ENCODE data around the gene ANKRD31. TPM values are rescaled to one million over a fixed set of nuclear protein-coding genes. Genes with fewer than 3 reads are reported as not detected.
"Not testable (repeated sequence)": the region's sequence is repeated elsewhere in the genome, so short reads cannot be mapped to it uniquely, and the experiment has no call there.

ANKRD31 gene
- total RNA-seq, 1 experiment from 2014 or later, result 0.66 TPM

- no peaks in the 10 kb centered on the region for H3K9me3 Mint-ChIP-seq (ENCODE audit: unreplicated experiment)
- H3K36me3 Mint-ChIP-seq (ENCODE audit: insufficient read depth, unreplicated experiment), result peaks cover 7% of the 10 kb centered on the region
- H3K36me3 ChIP-seq (ENCODE audit: control insufficient read depth, insufficient read depth, low read length), result no peaks in the 10 kb centered on the region
- H3K4me3 Mint-ChIP-seq (ENCODE audit: unreplicated experiment), result no peak overlapping the region
- H3K4me1 Mint-ChIP-seq (ENCODE audit: low read depth, unreplicated experiment), result peaks cover 17% of the 10 kb centered on the region
- peaks cover 18% of the 10 kb centered on the region for H3K4me1 ChIP-seq
- H3K27me3 ChIP-seq (replicated peaks; ENCODE audit: control insufficient read depth, insufficient read depth, low read length), result no peaks in the 10 kb centered on the region
- H3K4me3 ChIP-seq (ENCODE audit: low read depth, low read length), result no peak overlapping the region
- TF ChIP-seq, protein P1, sequence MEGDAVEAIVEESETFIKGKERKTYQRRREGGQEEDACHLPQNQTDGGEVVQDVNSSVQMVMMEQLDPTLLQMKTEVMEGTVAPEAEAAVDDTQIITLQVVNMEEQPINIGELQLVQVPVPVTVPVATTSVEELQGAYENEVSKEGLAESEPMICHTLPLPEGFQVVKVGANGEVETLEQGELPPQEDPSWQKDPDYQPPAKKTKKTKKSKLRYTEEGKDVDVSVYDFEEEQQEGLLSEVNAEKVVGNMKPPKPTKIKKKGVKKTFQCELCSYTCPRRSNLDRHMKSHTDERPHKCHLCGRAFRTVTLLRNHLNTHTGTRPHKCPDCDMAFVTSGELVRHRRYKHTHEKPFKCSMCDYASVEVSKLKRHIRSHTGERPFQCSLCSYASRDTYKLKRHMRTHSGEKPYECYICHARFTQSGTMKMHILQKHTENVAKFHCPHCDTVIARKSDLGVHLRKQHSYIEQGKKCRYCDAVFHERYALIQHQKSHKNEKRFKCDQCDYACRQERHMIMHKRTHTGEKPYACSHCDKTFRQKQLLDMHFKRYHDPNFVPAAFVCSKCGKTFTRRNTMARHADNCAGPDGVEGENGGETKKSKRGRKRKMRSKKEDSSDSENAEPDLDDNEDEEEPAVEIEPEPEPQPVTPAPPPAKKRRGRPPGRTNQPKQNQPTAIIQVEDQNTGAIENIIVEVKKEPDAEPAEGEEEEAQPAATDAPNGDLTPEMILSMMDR (IDR thresholded peaks at IDR 0.05; ENCODE audit: insufficient read depth in 1 of 2, low read depth in 1 of 2, low read length in 1 of 2, severe bottlenecking in 1 of 2, unreplicated experiment in 1 of 2), result peak; percentile 60 to 88
- peak overlapping the region; percentile 43 for H3K27ac Mint-ChIP-seq (ENCODE audit: unreplicated experiment)
- ChIA-PET CTCF (interaction anchor here (0.9 to 1.2 kb wide), 3 partner anchors 28 to 71 kb away, joined by 4 to 9 read pairs (median 6); partner anchors contain the start of gene HMGCR), POLR2A (no interaction called here)
- no TSS peak for BruUV-seq (replicated peaks)
- intact Hi-C loops (cut with micrococcal nuclease; ENCODE audit: unreplicated experiment), result loop anchor here (1.0 to 2.0 kb wide), 7 partner anchors 29 to 593 kb away; partner anchors contain the start of genes ANKRD31 and HMGCR
- H3K27me3 Mint-ChIP-seq (ENCODE audit: insufficient read depth, unreplicated experiment), result no peaks in the 10 kb centered on the region
- H3K9me3 ChIP-seq, result no peaks in the 10 kb centered on the region
- DNase-seq, result peak in 1 of 2 experiments; percentile 42
Measured at GRCh38 chr5:75265731-75266130, 29.1 kb upstream of the ANKRD31 start.

DNA sequence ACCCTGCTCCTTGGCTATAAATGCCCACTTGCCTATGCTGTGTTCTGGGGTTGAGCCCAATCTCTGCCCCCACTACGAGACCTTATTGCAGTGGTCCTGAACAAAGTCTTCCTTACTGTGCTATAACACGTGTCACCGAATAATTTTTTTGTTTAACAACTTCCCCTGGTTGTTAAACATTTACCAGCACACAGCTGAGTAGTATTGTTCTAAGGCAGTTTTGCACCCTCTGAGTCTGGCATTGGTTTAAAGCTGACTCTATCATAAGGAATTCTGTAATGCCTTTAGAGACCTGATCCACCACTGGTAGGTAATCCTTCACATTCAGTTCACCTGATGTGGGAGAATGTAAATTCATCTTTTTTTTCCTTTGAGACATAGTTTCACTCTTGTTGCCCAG lies 25.6 kb upstream of the ANKRD31 start:
- Mint-ChIP-seq H3K9me3 (ENCODE audit: unreplicated experiment) (peaks cover 4% of the 10 kb centered on the region), H3K4me1 (ENCODE audit: low read depth, unreplicated experiment) (peaks cover 23% of the 10 kb centered on the region), H3K27me3 (ENCODE audit: insufficient read depth, unreplicated experiment) (no peaks in the 10 kb centered on the region), H3K4me3 (ENCODE audit: unreplicated experiment) (no peak overlapping the region), H3K36me3 (ENCODE audit: insufficient read depth, unreplicated experiment) (no peaks in the 10 kb centered on the region), H3K27ac (ENCODE audit: unreplicated experiment) (peak overlapping the region; percentile 79)
- BruUV-seq (replicated peaks), result no TSS peak
- H3K27me3 ChIP-seq (replicated peaks; ENCODE audit: control insufficient read depth, insufficient read depth, low read length), result no peaks in the 10 kb centered on the region
- DNase-seq, result no peak
- no peaks in the 10 kb centered on the region for H3K36me3 ChIP-seq (ENCODE audit: control insufficient read depth, insufficient read depth, low read length)
- TF ChIP-seq, protein P1 (IDR thresholded peaks at IDR 0.05; ENCODE audit: insufficient read depth in 1 of 2, low read depth in 1 of 2, low read length in 1 of 2, severe bottlenecking in 1 of 2, unreplicated experiment in 1 of 2), result no peak
- H3K4me3 ChIP-seq (ENCODE audit: low read depth, low read length), result no peak overlapping the region
- H3K9me3 ChIP-seq, result no peaks in the 10 kb centered on the region
- intact Hi-C loops (cut with micrococcal nuclease; ENCODE audit: unreplicated experiment), result no loop called here
- POLR2A ChIA-PET, result no interaction called here
- CTCF ChIA-PET, result interaction anchor here (1.4 to 1.8 kb wide), 2 partner anchors 22 to 25 kb away, joined by 3 read pairs; no protein-coding TSS in a partner anchor
- H3K4me1 ChIP-seq, result peaks cover 26% of the 10 kb centered on the region

- no peaks in the 10 kb centered on the region for H3K36me3 Mint-ChIP-seq (ENCODE audit: insufficient read depth, unreplicated experiment)
- ChIA-PET POLR2A (interaction anchor here (0.6 to 1.0 kb wide), 5 partner anchors 21 to 207 kb away, joined by 3 to 7 read pairs (median 3); partner anchors contain the start of genes ANKRD31 and HMGCR), CTCF (interaction anchor here (1.0 to 1.7 kb wide), 3 partner anchors 24 to 306 kb away, joined by 3 to 21 read pairs (median 13); partner anchors contain the start of genes ANKRD31 and HMGCR)
- peak overlapping the region; percentile 6 for H3K4me3 Mint-ChIP-seq (ENCODE audit: unreplicated experiment)
- intact Hi-C loops (cut with micrococcal nuclease; ENCODE audit: unreplicated experiment), result loop anchor here (1.0 kb wide), 2 partner anchors 24 to 104 kb away; partner anchors contain the start of gene ANKRD31
- Histone ChIP-seq H3K27me3 (replicated peaks; ENCODE audit: control insufficient read depth, insufficient read depth, low read length) (no peaks in the 10 kb centered on the region), H3K4me1 (peaks cover 26% of the 10 kb centered on the region), H3K9me3 (peaks cover 8% of the 10 kb centered on the region), H3K4me3 (ENCODE audit: low read depth, low read length) (no peak overlapping the region), H3K36me3 (ENCODE audit: control insufficient read depth, insufficient read depth, low read length) (no peaks in the 10 kb centered on the region)
- TF ChIP-seq, protein P1 (IDR thresholded peaks at IDR 0.05; ENCODE audit: insufficient read depth in 1 of 2, low read depth in 1 of 2, low read length in 1 of 2, severe bottlenecking in 1 of 2, unreplicated experiment in 1 of 2), result no peak
- no peaks in the 10 kb centered on the region for H3K27me3 Mint-ChIP-seq (ENCODE audit: insufficient read depth, unreplicated experiment)
- no peak overlapping the region for H3K27ac Mint-ChIP-seq (ENCODE audit: unreplicated experiment)
- DNase-seq, result peak; percentile 58 to 65
- H3K4me1 Mint-ChIP-seq (ENCODE audit: low read depth, unreplicated experiment), result peaks cover 17% of the 10 kb centered on the region
- BruUV-seq (replicated peaks), result no TSS peak
- H3K9me3 Mint-ChIP-seq (ENCODE audit: unreplicated experiment), result peaks cover 19% of the 10 kb centered on the region
Measured at GRCh38 chr5:75260708-75261107, 24.0 kb upstream of the ANKRD31 start.

DNA sequence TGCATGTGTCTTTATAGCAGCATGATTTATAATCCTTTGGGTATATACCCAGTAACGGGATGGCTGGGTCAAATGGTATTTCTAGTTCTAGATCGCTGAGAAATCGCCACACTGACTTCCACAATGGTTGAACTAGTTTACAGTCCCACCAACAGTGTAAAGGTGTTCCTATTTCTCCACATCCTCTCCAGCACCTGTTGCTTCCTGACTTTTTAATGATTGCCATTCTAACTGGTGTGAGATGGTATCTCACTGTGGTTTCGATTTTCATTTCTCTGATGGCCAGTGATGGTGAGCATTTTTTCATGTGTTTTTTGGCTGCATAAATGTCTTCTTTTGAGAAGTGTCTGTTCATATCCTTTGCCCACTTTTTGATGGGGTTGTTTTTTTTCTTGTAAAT lies 13.8 kb upstream of the ANKRD31 start:
- intact Hi-C loops (cut with micrococcal nuclease; ENCODE audit: unreplicated experiment), result not testable (repeated sequence)

More for the DNA sequence above, 13.8 kb upstream of the ANKRD31 start:
- H3K27ac Mint-ChIP-seq (ENCODE audit: unreplicated experiment); CTCF ChIA-PET; H3K4me3 Mint-ChIP-seq (ENCODE audit: unreplicated experiment); H3K36me3 ChIP-seq (ENCODE audit: control insufficient read depth, insufficient read depth, low read length); H3K4me1 ChIP-seq; H3K27me3 Mint-ChIP-seq (ENCODE audit: insufficient read depth, unreplicated experiment); H3K4me3 ChIP-seq (ENCODE audit: low read depth, low read length); DNase-seq; H3K4me1 Mint-ChIP-seq (ENCODE audit: low read depth, unreplicated experiment); BruUV-seq (replicated peaks); H3K9me3 ChIP-seq; H3K27me3 ChIP-seq (replicated peaks; ENCODE audit: control insufficient read depth, insufficient read depth, low read length); H3K9me3 Mint-ChIP-seq (ENCODE audit: unreplicated experiment); POLR2A ChIA-PET; H3K36me3 Mint-ChIP-seq (ENCODE audit: insufficient read depth, unreplicated experiment): not testable (repeated sequence)

Data from Caco-2 (cell line).